ENCODE data around the gene CACTIN. TPM values are rescaled to one million over a fixed set of nuclear protein-coding genes. Genes with fewer than 3 reads are reported as not detected.

CACTIN gene
- total and polyA plus RNA-seq, 2 of the 8 experiments (the other 6 are each of a cell fraction or from before 2014, with no cell fraction given) = 25.8 to 29.9 TPM

GRCh38 chr19:3619631-3620012 lies 7.0 kb downstream of the CACTIN start:
- FAIRE-seq (no peak), DNase-seq (ENCODE audit: low read depth in 1 of 2, low spot score in 2 of 2) (no peak)
- Histone ChIP-seq H4K8ac (ENCODE audit: extremely low read depth, insufficient read depth, low read length) (no peak overlapping the region), H3K9ac (replicated peaks in 1 of 4; ENCODE audit: extremely low read depth in 1 of 4, low read depth in 3 of 4, low read length in 3 of 4) (no peak overlapping the region), H2AFZ (ENCODE audit: low read length) (no peak overlapping the region), H3K27ac (ENCODE audit: low read depth, low read length) (no peak overlapping the region), H3K23me2 (ENCODE audit: low read depth, low read length) (no peaks in the 10 kb centered on the region), H4K20me1 (replicated peaks in 1 of 2; ENCODE audit: control insufficient read depth in 1 of 2, insufficient read depth in 2 of 2, low read length in 2 of 2) (peaks cover 0 to 13% of the 10 kb centered on the region in 2 experiments), H2AK5ac (ENCODE audit: low read depth, low read length) (no peak overlapping the region), H3K79me1 (ENCODE audit: low read depth, low read length) (peaks cover 7% of the 10 kb centered on the region), H3K23ac (ENCODE audit: insufficient read length) (no peak overlapping the region), H2BK20ac (ENCODE audit: low read length) (no peak overlapping the region), H4K91ac (replicated peaks; ENCODE audit: insufficient read length, low read length) (no peak overlapping the region), H2BK5ac (ENCODE audit: low read depth, low read length) (no peak overlapping the region), H3K36me3 (ENCODE audit: control insufficient read depth in 2 of 4, insufficient read depth in 4 of 4, low read length in 3 of 4) (peaks cover 2 to 5% (median 3%) of the 10 kb centered on the region in 4 experiments; a peak in 4 of 8 replicates), H3K14ac (ENCODE audit: insufficient read length) (no peak overlapping the region), H2BK120ac (replicated peaks; ENCODE audit: low read depth, low read length) (no peak overlapping the region), H3K18ac (ENCODE audit: extremely low read depth, low read length) (no peak overlapping the region), H4K5ac (ENCODE audit: insufficient read length, low read depth, low read length) (no peak overlapping the region), H3K79me2 (ENCODE audit: control insufficient read depth in 1 of 2, insufficient read depth in 2 of 2, low read length in 2 of 2) (peaks cover 0 to 4% of the 10 kb centered on the region in 2 experiments; a peak in 2 of 4 replicates), H2BK15ac (ENCODE audit: low read length) (no peak overlapping the region), H2BK12ac (ENCODE audit: low read depth, low read length) (no peak overlapping the region), H3K27me3 (replicated peaks in 1 of 4; ENCODE audit: control insufficient read depth in 3 of 4, extremely low read depth in 1 of 4, insufficient read depth in 3 of 4, low read length in 3 of 4) (no peaks in the 10 kb centered on the region), H3K9me3 (ENCODE audit: insufficient read depth in 2 of 2, low read depth in 1 of 2, low read length in 1 of 2) (no peaks in the 10 kb centered on the region), H3K4me1 (replicated peaks in 1 of 4; ENCODE audit: control insufficient read depth in 3 of 4, insufficient read depth in 4 of 4, low read length in 3 of 4) (peaks cover 0 to 3% (median under 1%) of the 10 kb centered on the region in 4 experiments; a peak in 4 of 7 replicates), H3K4me2 (ENCODE audit: insufficient read depth in 1 of 2, low read depth in 2 of 2, low read length in 2 of 2) (no peak overlapping the region), H3K4me3 (ENCODE audit: extremely low read depth in 1 of 4, insufficient read depth in 2 of 4, low read depth in 3 of 4, low read length in 4 of 4) (no peak overlapping the region), H3K56ac (replicated peaks; ENCODE audit: insufficient read length, low read depth, low read length) (no peak overlapping the region), H3K4ac (replicated peaks; ENCODE audit: insufficient read length, low read depth, low read length) (no peak overlapping the region)
- POLR2A ChIA-PET (ENCODE audit: partially characterized antibody) = interaction anchor here (0.6 to 1.4 kb wide), 4 partner anchors 11 to 119 kb away, joined by 3 to 6 read pairs (median 4); partner anchors contain the start of gene DOHH
- TF ChIP-seq NRF1 (IDR thresholded peaks at IDR 0.05; ENCODE audit: low read depth, low read length) = no peak
- no peak for TF ChIP-seq BRCA1 (IDR thresholded peaks at IDR 0.05; ENCODE audit: low read depth, low read length)
- 84% methylated on average over 16 of the region's 17 CpGs; no CpG with 5 or more reads in 1 of the 2 experiments for WGBS, 2 experiments (ENCODE audit: extremely low coverage in 1 of 2, insufficient coverage in 1 of 2, insufficient read length in 1 of 2, insufficient replicate concordance in 2 of 2, low coverage in 1 of 2, low lambda C conversion rate in 2 of 2, missing lambda C conversion rate in 1 of 2)
- CTCF ChIA-PET (ENCODE audit: partially characterized antibody) = interaction anchor here (0.6 to 7.3 kb wide), 10 partner anchors 8 to 100 kb away, joined by 3 to 38 read pairs (median 4); partner anchors contain the start of genes GIPC3 and TBXA2R
